Epithelial cell of esophagus (primary cell): Measurements from ENCODE around the gene CLMN.

ENCODE experiments used
- DNase-seq: peaks from one replicate; pipeline ENCODE4 v3.0.0; 2010; ENCODE audit warnings: low read depth
- H3K4me3 ChIP-seq: 2 replicates; pipeline ENCODE4 v1.5.1; 2011; ENCODE audit warnings: mild to moderate bottlenecking, low read length, control low read depth
- CTCF ChIP-seq: IDR thresholded peaks from 2 replicates; pipeline ENCODE4 v1.5.1; 2011; ENCODE audit warnings: low read depth, mild to moderate bottlenecking, low read length, control low read depth, inconsistent platforms; ENCODE audit not compliant: insufficient read depth; ENCODE audit errors: missing control alignments

Gene CLMN

GRCh38 chr14:95263527-95264231 is 56.0 kb downstream of the CLMN start:
- no peak for DNase-seq
- H3K4me3 ChIP-seq = no peak overlapping the region
- TF ChIP-seq CTCF = no peak

DNA sequence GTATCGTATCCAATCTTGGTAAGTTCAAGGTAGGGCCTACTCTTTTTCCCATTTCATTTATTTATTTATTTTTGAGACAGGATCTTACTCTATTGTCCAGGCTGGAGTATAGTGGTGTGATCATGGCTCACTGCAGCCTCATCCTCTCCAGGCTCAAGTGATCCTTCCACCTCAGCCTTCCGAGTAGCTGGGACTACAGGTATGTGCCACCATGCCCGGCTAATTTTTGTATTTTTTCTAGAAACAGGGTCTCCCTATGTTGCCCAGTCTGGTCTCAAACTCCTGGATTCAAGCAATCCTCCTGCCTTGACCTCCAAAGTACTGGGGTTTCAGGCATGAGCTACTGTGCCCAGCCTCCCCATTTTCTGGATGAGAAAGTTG is 57.2 kb downstream of the CLMN start:
- no peak for TF ChIP-seq CTCF
- no peak overlapping the region for H3K4me3 ChIP-seq

GRCh38 chr14:95261616-95262510 is 57.8 kb downstream of the CLMN start:
- DNase-seq = no peak
- no peak for TF ChIP-seq CTCF
- no peak overlapping the region for H3K4me3 ChIP-seq

More for the DNA sequence above, 57.2 kb downstream of the CLMN start:
- no peak for DNase-seq

DNA sequence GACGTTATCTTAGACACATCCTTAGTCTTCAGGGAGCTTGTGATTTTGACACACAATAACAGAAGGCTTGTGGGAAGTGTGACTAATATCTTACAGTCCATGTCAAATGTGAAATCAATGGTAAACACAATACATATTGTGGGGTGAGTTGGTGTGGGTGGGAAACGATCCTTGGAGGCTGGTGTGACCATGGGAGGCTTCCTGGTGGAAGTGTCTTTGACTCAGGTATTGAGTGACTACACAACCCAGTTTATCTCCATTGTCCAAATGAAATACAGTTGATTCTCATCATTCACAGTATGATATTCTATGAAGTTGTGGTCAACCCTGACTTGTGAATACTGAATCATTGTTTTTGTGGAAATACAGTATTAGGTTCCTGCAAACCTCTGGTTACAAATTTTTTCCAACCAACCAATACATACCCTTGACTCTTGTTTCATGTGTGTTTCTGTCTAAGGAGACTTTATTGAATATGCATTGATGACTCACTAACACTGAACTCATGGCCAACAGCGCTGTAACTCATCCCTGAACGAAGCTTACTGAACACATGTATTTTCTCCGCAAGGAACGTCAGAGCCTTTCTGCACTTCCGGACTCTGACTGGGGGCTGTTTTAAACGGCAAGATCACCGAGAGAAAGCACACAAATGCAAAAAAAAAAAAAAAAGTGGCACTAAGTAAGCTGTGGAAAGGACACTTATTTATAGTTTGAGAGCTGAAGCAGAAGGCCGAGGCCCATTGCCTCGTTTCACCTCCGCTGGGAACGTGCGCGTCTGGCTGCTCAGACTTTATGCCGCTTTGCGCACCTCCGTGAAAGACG is 59.0 kb downstream of the CLMN start:
- no peak for TF ChIP-seq CTCF
- DNase-seq = peak; percentile 57
- H3K4me3 ChIP-seq = no peak overlapping the region

DNA sequence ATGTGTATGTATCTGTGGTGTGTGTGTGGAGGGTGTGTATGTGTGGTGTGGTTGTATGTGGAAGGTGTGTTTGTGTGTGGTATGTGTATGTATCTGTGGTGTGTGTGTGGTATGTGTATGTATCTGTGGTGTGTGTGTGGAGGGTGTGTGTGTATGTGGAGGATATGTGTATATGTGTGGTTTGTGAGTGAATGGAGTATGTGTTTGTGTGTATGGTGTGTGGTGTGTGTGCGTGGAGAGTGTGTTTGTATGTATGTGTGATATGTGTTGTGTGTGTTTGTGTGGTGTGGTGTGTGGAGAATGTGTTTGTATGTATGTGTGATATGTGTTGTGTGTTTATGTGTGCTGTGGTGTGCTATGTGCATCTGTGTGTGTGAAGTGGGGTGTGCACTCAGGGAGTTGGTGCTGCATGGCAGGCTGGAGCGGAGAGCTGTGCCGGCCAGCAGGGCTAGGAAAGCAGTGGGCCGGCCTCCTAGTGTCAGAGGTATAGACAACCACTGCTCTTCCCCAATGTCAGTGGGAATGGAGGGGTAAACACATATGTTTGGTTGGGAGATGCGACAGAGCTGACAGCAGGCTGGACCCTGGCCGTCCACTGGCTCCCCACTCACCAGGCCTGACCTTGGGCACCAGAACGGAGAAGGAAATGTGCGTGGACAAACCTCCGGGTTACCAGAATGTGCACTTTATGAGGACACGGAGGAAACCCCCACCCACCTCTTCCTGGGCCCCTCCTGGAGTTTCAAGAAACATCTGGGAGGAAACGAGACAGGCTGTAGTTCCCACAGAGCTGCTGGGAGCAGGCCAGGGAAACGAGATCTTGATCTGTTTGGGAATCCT is 60.7 kb downstream of the CLMN start:
- no peak for TF ChIP-seq CTCF
- no peak for DNase-seq
- H3K4me3 ChIP-seq = no peak overlapping the region

GRCh38 chr14:95258156-95258555 is 61.6 kb downstream of the CLMN start:
- no peak for DNase-seq
- TF ChIP-seq CTCF = no peak
- H3K4me3 ChIP-seq = no peak overlapping the region
